ENCODE measurements around the gene MLF2.

DNA sequence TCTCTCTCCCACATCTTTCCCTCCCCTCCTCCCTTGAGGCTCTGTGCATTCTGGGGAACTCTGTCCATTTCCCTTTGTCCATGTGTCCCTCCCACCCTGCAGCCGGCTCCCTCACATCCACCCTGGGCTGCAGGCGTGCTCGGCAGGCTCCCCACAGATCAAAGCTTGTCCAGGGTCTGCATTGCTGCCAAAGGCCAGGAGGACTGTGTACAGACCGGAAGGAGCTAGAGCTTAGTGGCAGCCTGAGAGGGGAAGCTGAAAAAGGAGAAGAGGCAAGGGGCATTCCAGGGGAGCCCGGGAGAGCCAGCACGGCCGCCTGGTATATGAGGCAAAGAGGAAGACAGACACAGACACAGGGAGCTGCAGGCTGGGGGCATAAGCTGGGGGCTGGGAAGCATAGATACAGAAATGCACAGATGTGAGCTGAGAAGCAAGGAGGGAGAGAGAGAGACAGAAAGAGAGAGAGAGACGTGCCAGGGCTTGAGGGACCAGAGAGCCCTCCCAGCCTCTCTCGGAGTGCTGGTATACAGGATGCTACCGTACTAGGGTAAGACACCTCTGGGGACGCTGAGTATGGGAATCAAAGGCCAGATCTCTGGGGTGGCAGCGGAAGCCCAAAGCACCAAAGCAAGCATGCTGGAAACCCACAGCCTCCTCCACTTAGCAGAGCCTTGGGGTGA lies 39.7 kb upstream of the MLF2 start:
- TF ChIP-seq, protein P1, sequence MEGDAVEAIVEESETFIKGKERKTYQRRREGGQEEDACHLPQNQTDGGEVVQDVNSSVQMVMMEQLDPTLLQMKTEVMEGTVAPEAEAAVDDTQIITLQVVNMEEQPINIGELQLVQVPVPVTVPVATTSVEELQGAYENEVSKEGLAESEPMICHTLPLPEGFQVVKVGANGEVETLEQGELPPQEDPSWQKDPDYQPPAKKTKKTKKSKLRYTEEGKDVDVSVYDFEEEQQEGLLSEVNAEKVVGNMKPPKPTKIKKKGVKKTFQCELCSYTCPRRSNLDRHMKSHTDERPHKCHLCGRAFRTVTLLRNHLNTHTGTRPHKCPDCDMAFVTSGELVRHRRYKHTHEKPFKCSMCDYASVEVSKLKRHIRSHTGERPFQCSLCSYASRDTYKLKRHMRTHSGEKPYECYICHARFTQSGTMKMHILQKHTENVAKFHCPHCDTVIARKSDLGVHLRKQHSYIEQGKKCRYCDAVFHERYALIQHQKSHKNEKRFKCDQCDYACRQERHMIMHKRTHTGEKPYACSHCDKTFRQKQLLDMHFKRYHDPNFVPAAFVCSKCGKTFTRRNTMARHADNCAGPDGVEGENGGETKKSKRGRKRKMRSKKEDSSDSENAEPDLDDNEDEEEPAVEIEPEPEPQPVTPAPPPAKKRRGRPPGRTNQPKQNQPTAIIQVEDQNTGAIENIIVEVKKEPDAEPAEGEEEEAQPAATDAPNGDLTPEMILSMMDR (conservative IDR thresholded peaks at IDR 0.05) = no peak
- no peak for TF ChIP-seq ZFX (IDR thresholded peaks at IDR 0.05)
